GM21360 (cell line): Measurements from ENCODE around the gene IL18R1.

Experiments
- ATAC-seq: cut with Tn5 transposase; IDR thresholded peaks from one replicate; pipeline ENCODE4 v1.9.1; 2021; ENCODE audit warnings: mild to moderate bottlenecking, moderate library complexity; ENCODE audit not compliant: unreplicated experiment

The IL18R1 gene

DNA sequence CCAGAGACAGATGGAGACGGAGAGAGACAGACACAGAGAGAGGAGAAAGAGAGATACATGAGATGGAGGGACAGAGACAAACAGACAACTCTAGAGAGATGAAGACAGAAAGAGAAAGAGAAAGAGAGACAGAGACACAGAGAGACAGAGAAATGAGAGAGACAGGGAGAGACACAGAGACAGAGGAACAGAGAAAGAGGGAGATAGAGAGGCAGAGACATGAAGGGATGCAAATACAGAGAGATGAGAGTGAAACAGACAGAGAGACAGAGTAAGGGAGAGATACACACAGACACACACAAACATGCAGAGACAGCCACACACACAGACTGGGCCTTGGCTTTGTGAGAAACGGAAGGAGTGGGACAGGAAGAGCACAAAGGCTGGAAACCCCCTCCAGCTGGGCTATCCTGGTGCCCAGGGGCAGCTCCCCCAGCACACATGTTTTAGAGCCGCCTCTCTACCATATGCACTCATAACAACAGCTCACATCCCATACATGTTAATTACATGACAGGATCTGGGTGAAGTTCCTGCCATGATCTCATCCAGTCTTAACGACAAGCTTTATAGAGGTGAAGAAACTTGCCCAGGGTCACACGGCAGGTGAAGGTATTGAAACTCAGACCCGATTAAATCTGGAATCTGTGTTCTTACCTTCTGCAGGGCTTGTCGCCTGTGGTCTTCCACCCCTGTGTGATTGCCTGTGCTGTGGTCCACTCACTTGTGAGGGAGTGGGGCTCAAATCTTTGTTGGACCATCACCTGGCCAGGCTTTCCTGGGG lies 32.4 kb downstream of the IL18R1 start:
- no peak for ATAC-seq

- no peak for ATAC-seq
Measured at GRCh38 chr2:102391565-102391964, 36.0 kb downstream of the IL18R1 start.

DNA sequence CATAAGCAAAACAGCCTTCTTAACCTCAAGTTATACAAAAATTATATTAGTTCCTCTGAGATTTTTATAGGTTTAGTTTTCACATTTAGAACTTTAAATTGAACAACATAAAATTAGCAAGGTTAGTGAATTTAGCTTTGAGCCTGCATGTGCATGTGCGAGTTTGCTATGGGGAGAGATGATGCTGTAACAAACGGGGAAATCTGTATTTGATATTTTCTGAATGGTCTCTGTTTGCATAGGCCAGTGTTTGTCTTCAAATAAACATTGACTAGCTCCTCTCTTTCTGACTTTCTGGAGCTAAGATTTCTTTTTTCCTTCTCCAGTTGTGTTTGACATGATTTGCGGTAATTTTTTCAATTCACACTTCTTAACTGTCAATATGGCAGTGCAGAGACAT lies 36.5 kb downstream of the IL18R1 start:
- no peak for ATAC-seq

DNA sequence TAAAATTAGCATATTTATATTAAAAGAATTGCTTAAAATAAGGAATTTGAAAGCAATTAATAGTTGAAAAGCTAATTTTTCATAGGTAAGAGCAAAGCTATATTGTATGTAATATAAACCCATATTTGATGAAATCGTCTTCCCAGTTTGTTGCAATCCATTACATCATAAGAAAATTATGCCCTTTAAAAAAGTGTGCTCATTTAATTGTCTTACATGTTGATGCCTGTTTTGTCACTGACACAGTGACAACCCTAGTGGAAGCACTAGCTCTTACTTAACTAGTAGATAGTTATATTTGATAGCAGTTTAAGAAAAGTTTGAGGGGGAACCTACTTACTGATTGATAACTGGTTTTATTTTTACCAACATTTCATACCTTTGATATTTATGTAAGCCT lies 37.3 kb downstream of the IL18R1 start:
- ATAC-seq, result no peak

DNA sequence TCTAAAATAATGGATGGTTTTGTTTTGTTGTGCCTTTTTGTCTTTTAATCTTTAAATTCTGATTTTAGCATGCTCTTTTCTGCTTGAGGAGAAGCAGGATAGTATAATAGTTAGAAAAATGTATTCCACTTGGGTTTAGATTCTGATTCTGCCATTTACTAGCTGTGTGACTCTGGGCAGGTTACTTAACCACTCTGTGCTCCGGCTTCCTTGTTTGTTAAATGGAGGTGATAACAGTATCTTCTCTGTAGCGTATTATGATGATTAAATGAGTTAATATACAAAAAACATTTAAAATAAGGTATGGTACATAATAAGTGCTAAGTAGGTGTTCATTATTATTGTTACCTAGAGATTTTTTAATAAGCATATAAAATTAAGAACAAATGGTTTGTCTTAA lies 40.4 kb downstream of the IL18R1 start:
- no peak for ATAC-seq

- no peak for ATAC-seq
Measured at GRCh38 chr2:102397209-102397608, 41.6 kb downstream of the IL18R1 start.

DNA sequence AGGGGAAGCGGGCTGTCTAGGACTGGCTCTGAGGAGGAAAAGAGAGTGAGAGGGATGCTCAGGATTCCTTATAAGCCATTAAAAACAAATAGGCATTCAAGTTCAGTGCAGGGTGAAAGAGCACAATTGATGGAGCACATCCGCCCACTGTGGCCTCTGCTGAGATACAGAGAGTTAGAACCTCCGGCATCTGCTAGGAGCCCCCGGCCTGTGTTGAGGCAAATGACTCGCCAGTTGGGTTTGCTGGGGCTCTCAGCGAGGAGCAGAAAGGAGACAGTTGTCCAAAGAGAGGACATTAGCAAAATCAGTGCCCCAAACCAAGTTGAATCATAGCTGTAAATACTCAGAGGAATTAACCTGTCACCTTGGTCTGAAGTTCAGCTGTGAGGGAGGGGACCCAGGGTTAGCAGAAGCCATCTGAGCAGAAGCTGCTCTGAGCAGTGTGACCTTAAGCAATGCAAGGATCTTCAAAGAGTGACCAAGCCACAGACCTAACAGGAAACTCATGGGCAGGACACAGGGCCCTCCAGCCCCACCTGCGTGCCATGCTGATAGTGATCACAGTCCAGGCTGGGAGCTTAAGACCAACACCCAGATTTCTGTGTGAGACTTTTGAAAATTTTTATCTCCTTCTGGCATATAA lies 44.0 kb downstream of the IL18R1 start:
- ATAC-seq, result no peak

- no peak for ATAC-seq
Measured at GRCh38 chr2:102401456-102401855, 45.9 kb downstream of the IL18R1 start.

DNA sequence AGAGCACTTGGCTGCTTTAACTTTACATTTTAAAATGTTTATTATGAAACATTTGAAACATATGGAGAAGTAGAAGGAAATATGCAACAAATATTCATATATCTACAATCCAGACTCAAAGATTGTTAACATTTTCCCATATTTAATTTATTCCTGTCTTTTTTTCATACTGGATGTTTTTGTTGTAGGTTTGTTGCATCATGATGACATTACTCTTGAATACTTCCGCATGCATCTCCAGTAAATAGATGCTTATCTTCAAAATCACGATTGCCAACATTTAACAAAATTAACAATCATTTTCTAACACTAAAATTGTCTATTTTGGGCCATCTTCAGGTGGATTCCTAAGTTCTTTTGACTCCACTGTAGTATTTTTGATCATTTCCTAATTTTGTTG lies 46.3 kb downstream of the IL18R1 start:
- ATAC-seq, result no peak

GRCh38 chr2:102410952-102411351 lies 55.4 kb downstream of the IL18R1 start:
- ATAC-seq, result no peak

GRCh38 chr2:102412199-102412598 lies 56.6 kb downstream of the IL18R1 start:
- no peak for ATAC-seq

DNA sequence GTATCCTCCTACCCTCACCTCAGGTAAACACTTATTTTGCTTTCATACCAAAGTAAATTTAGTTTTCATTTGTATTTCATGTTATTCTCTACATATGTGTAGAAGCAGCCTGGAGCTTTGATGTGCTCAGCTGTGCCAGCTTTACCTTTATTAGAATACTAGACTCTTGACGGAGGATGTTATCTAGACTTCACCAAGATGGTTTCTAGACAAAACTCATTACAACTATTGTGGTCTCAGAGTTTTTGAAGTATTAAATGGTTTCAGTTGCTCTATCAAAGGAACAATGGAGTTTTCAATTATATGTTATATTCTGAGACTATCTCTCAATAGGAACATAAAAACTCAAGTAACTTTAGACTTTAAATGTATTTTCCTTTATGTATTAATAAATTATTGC lies 62.4 kb downstream of the IL18R1 start:
- ATAC-seq, result peak; percentile 20

DNA sequence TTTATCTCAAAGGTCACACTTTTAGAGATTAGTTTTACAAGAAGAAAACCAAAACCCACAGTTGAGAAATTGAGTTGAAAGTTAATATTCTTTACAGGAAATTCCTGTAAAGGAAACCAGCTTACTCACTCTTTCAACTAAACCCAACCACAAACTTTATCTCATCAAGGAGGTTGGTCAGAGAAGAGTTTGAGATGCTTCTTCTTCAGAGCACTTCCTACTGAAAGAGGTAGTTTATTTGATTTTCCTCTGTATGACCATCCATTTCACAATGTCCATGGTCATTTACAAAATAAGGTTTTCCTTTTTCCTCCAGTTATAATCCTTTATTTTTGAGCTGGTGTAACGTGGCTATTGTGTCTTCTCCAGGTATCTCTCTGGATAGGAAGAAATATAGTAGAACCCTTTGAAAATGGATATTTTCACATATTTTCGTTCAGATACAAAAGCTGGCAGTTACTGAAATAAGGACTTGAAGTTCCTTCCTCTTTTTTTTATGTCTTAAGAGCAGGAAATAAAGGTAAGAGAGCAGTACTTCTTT lies 62.9 kb downstream of the IL18R1 start:
- ATAC-seq, result peak; percentile 76

DNA sequence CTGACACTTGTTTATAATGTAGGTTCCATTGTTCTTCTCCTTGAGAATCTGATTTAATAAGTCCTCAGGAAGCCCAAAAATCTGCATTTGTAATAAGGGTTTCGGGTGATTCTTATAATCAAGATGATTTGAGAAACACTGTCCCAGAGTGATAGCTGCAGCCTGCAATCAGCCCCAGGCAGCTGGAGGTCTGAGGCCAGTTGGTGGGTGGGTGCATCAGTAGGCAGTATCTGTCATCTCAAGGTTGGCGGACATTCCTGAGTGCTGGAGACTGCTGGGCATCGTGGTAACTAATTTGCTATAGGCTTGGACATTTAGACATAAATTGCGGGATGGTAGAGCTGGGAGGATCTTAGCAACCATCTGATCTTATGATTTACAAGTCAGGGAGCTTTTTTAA lies 64.7 kb downstream of the IL18R1 start:
- ATAC-seq, result no peak

DNA sequence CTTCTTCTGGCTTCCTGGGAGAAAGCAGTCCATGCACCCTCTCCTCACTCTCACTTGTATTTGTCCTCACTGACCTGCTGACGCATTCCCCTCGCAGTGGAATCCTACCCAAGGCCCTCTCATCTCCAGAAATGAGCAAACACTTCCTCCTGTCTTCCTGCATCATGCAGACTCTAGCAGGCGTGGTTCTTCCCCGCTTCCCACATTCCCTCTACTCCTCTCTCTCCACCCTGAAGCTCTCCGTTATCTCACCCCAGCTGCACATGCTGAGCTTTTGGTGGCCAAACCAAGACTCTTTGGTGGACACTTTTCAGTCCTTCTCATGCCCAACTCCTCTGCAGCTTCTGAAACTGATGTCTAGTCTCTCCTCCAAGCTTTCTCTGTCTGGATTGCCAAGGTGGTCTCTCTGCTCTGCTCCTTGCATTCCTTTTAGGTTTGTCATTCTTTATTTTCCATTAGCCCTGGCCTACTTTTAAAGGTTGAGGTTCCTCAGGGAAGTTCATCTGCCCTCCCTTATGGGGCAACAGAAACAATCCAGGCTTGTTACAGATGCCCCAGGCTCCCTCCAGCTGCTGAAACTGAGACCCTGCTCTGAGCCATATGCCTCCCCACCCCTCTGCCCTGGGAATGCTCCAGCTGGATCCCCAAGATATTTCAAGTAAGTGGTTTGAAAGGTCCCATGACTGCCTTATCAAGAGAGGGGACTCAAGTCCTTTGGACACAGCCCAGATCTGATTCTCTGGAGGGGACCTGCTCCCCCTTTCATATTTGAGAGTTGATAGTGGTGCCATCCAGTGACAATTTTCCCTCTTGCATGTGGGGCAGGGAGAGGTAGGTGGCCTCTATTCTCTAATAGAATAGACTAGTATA lies 66.5 kb downstream of the IL18R1 start:
- no peak for ATAC-seq

DNA sequence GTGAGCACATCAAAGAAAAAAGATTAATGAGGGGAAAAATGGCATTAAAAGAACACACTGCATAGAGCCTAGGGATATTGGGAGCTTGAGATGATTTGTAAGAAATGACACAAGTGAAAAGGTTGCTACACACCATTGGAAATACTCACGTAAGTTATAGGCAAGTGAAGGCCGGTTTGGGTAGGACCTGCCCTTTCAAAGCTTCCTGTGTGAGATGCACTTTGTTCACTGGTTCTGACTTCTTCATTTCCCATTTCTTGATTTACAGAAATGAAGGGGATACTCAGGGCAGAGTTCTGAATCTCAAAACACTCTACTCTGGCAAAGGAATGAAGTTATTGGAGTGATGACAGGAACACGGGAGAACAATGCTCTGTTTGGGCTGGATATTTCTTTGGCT lies 67.3 kb downstream of the IL18R1 start, which contains the start of gene IL18RAP:
IL18RAP (plus strand) TSS at position 251 of the 400 bp plus-strand sequence; CDS start at position 369, 118 bp downstream.
- no peak for ATAC-seq

- no peak for ATAC-seq
Measured at GRCh38 chr2:102423368-102423767, 67.8 kb downstream of the IL18R1 start.

GRCh38 chr2:102424754-102425153 lies 69.2 kb downstream of the IL18R1 start:
- peak; percentile 95 for ATAC-seq

DNA sequence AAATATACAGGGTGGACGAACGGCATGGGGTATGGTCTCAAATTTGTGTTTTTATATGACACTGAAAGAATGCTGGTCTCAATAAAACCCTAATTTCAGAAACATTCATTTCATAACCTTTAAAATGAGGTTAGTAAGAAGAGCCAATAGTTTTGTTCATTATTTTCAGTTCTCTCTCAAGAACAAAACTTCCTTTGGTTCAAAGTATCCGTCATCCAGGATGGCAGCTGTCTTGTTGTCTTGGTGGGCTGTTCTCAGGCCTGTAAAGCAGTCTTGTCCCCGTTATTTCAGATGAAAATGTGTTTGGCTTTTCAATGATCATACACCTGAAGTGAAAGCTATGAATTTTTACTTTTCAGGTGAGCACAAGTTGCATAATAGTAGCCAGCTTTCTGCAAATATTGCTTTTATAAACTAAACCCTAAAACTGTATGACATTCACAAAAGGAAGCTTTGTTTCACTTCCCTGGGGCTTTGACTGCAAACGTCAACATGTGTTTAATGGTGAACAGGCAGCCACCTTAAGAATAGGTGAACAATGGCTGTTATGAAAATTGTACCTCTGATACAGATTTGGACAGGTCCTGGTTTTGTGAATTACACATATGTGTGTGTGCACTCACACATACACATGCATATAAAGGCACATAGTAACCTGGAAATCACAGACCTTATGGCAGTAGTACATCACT lies 70.0 kb downstream of the IL18R1 start:
- ATAC-seq, result no peak

GRCh38 chr2:102427249-102427648 lies 71.7 kb downstream of the IL18R1 start:
- no peak for ATAC-seq

- no peak for ATAC-seq
Measured at GRCh38 chr2:102428573-102428972, 73.0 kb downstream of the IL18R1 start.
